Parathyroid adenoma (tissue), 2 donors: Measurements from ENCODE around the gene TPM4.

Experiments used
- H2AFZ ChIP-seq: fragments of 300-600 bp; sonication (generic); one replicate; pipeline ENCODE4 v1.7.0; 2017; ENCODE audit warnings: antibody characterized with exemption, mild to moderate bottlenecking
- H3K27ac ChIP-seq: fragments of 300-600 bp; sonication (generic); one replicate; pipeline ENCODE4 v1.7.0; 2017
- H3K27me3 ChIP-seq: fragments of 300-600 bp; sonication (generic); one replicate; pipeline ENCODE4 v1.7.0; 2017; ENCODE audit warnings: low read length; ENCODE audit not compliant: control insufficient read depth, insufficient read depth
- H3K36me3 ChIP-seq: fragments of 300-600 bp; sonication (generic); one replicate; pipeline ENCODE4 v1.7.0; 2017; ENCODE audit warnings: low read length; ENCODE audit not compliant: control insufficient read depth, insufficient read depth
- H3K4me1 ChIP-seq: fragments of 300-600 bp; sonication (generic); one replicate; pipeline ENCODE4 v1.7.0; 2017; ENCODE audit warnings: control low read depth
- H3K4me2 ChIP-seq: fragments of 300-600 bp; sonication (generic); one replicate; pipeline ENCODE4 v1.7.0; 2017; ENCODE audit warnings: low read length
- H3K4me3 ChIP-seq: fragments of 300-600 bp; sonication (generic); one replicate; pipeline ENCODE4 v1.7.0; 2017; ENCODE audit warnings: low read depth, low read length
- H3K79me2 ChIP-seq: fragments of 300-600 bp; sonication (generic); one replicate; pipeline ENCODE4 v1.7.0; 2017; ENCODE audit warnings: control low read depth
- H3K9ac ChIP-seq: fragments of 300-600 bp; sonication (generic); one replicate; pipeline ENCODE4 v1.7.0; 2017; ENCODE audit warnings: mild to moderate bottlenecking
- H3K9me3 ChIP-seq: fragments of 300-600 bp; sonication (generic); one replicate; pipeline ENCODE4 v1.7.0; 2017; ENCODE audit warnings: low read length; ENCODE audit not compliant: control insufficient read depth
- CTCF ChIP-seq: fragments of 300-600 bp; sonication (generic); IDR thresholded peaks from one replicate; pipeline ENCODE4 v1.7.0; 2017; ENCODE audit warnings: antibody characterized with exemption, mild to moderate bottlenecking
- donor health status: primary hyperparathyroidism.

Gene TPM4

GRCh38 chr19:16062789-16063188 lies 13.5 kb upstream of the TPM4 start:
- no peaks in the 10 kb centered on the region for H3K27me3 ChIP-seq
- no peaks in the 10 kb centered on the region for H3K9me3 ChIP-seq
- H3K4me1 ChIP-seq = no peaks in the 10 kb centered on the region
- no peak overlapping the region for H3K9ac ChIP-seq
- no peak overlapping the region for H2AFZ ChIP-seq
- H3K36me3 ChIP-seq = no peaks in the 10 kb centered on the region
- H3K79me2 ChIP-seq = no peaks in the 10 kb centered on the region
- no peak overlapping the region for H3K27ac ChIP-seq
- H3K4me2 ChIP-seq = no peak overlapping the region
- peak; percentile 81 for TF ChIP-seq CTCF
- H3K4me3 ChIP-seq = no peak overlapping the region

- no peak overlapping the region for H3K4me2 ChIP-seq
- TF ChIP-seq CTCF = no peak
- H3K4me1 ChIP-seq = no peaks in the 10 kb centered on the region
- no peak overlapping the region for H3K9ac ChIP-seq
- H2AFZ ChIP-seq = no peak overlapping the region
- H3K27ac ChIP-seq = no peak overlapping the region
- no peaks in the 10 kb centered on the region for H3K27me3 ChIP-seq
- no peaks in the 10 kb centered on the region for H3K9me3 ChIP-seq
- H3K79me2 ChIP-seq = no peaks in the 10 kb centered on the region
- no peak overlapping the region for H3K4me3 ChIP-seq
- H3K36me3 ChIP-seq = no peaks in the 10 kb centered on the region
Observed at GRCh38 chr19:16064209-16064889, 11.9 kb upstream of the TPM4 start.

- TF ChIP-seq CTCF = no peak
- Histone ChIP-seq H3K9me3 (no peaks in the 10 kb centered on the region), H3K4me1 (no peaks in the 10 kb centered on the region), H3K79me2 (no peaks in the 10 kb centered on the region), H3K36me3 (no peaks in the 10 kb centered on the region), H3K4me2 (no peak overlapping the region), H2AFZ (no peak overlapping the region), H3K9ac (no peak overlapping the region), H3K27ac (peak overlapping the region; percentile 33), H3K27me3 (no peaks in the 10 kb centered on the region), H3K4me3 (no peak overlapping the region)
Observed at GRCh38 chr19:16066611-16067104, 9.6 kb upstream of the TPM4 start.

GRCh38 chr19:16067205-16067938 lies 8.9 kb upstream of the TPM4 start:
- no peak overlapping the region for H3K4me2 ChIP-seq
- H3K4me1 ChIP-seq = no peaks in the 10 kb centered on the region
- TF ChIP-seq CTCF = no peak
- H3K4me3 ChIP-seq = no peak overlapping the region
- H3K9me3 ChIP-seq = no peaks in the 10 kb centered on the region
- H3K27ac ChIP-seq = peak overlapping the region; percentile 33
- H3K27me3 ChIP-seq = no peaks in the 10 kb centered on the region
- no peaks in the 10 kb centered on the region for H3K36me3 ChIP-seq
- H3K9ac ChIP-seq = no peak overlapping the region
- H3K79me2 ChIP-seq = no peaks in the 10 kb centered on the region
- H2AFZ ChIP-seq = no peak overlapping the region
